Measurements from ENCODE around the gene LGALSL. TPM values are rescaled to one million over a fixed set of nuclear protein-coding genes. Genes with fewer than 3 reads are reported as not detected.
"Not testable (repeated sequence)": the region's sequence is repeated elsewhere in the genome, so short reads cannot be mapped to it uniquely, and the experiment has no call there.

LGALSL gene
- total RNA-seq, 1 donor from 2014 or later: 30.2 TPM

GRCh38 chr2:64442277-64442676 is 11.7 kb upstream of the LGALSL start:
- H3K27me3 Mint-ChIP-seq (ENCODE audit: unreplicated experiment): no peaks in the 10 kb centered on the region
- no peaks in the 10 kb centered on the region for H3K36me3 Mint-ChIP-seq (ENCODE audit: low read depth, unreplicated experiment)
- H3K27ac Mint-ChIP-seq (ENCODE audit: unreplicated experiment): no peak overlapping the region
- no peaks in the 10 kb centered on the region for H3K4me1 Mint-ChIP-seq (ENCODE audit: unreplicated experiment)
- H3K4me3 Mint-ChIP-seq (ENCODE audit: unreplicated experiment): no peak overlapping the region
- H3K9me3 Mint-ChIP-seq (ENCODE audit: unreplicated experiment): no peaks in the 10 kb centered on the region
- no peak for DNase-seq (ENCODE audit: low spot score)
- TF ChIP-seq, protein P1, sequence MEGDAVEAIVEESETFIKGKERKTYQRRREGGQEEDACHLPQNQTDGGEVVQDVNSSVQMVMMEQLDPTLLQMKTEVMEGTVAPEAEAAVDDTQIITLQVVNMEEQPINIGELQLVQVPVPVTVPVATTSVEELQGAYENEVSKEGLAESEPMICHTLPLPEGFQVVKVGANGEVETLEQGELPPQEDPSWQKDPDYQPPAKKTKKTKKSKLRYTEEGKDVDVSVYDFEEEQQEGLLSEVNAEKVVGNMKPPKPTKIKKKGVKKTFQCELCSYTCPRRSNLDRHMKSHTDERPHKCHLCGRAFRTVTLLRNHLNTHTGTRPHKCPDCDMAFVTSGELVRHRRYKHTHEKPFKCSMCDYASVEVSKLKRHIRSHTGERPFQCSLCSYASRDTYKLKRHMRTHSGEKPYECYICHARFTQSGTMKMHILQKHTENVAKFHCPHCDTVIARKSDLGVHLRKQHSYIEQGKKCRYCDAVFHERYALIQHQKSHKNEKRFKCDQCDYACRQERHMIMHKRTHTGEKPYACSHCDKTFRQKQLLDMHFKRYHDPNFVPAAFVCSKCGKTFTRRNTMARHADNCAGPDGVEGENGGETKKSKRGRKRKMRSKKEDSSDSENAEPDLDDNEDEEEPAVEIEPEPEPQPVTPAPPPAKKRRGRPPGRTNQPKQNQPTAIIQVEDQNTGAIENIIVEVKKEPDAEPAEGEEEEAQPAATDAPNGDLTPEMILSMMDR (IDR thresholded peaks at IDR 0.05; ENCODE audit: unreplicated experiment): no peak

DNA sequence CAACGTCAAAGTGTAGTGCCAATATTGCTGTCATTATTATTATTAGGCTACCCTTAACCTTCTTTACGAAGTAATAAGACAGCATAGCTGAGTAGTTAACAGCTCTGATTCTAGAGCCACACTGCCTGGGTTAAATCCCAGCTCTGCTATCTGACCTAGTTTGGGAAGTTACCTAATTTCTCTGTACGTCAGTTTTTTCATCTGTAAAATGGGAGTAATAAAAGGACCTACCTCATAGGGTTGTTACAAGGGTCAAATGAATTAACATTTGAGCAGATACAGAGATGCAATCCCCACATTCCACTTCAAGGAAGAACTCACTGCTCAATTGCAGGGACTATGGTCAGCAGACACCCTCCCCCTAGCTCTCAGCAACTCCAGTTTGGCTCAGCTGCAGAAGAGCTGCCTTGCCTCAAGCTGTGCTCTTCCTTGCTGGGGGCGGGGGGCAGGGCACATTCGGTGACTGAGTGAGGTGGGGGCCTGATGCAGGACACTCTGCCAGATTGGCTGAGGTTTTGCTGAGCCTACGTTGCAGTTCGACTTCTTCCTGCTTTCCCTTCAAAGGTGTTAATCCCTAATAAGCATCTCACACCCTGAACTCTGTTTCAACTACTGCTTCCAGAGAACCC is 11.0 kb upstream of the LGALSL start:
- H3K27me3 Mint-ChIP-seq (ENCODE audit: unreplicated experiment): no peaks in the 10 kb centered on the region
- no peak for DNase-seq (ENCODE audit: low spot score)

GRCh38 chr2:64445970-64446369 is 8.0 kb upstream of the LGALSL start:
- peaks cover 16% of the 10 kb centered on the region for H3K4me1 Mint-ChIP-seq (ENCODE audit: unreplicated experiment)
- H3K9me3 Mint-ChIP-seq (ENCODE audit: unreplicated experiment); DNase-seq (ENCODE audit: low spot score); H3K36me3 Mint-ChIP-seq (ENCODE audit: low read depth, unreplicated experiment); H3K4me3 Mint-ChIP-seq (ENCODE audit: unreplicated experiment); H3K27ac Mint-ChIP-seq (ENCODE audit: unreplicated experiment); H3K27me3 Mint-ChIP-seq (ENCODE audit: unreplicated experiment): not testable (repeated sequence)

More for the DNA sequence above, 11.0 kb upstream of the LGALSL start:
- Mint-ChIP-seq H3K4me3 (ENCODE audit: unreplicated experiment) (no peak overlapping the region), H3K4me1 (ENCODE audit: unreplicated experiment) (no peaks in the 10 kb centered on the region), H3K27ac (ENCODE audit: unreplicated experiment) (no peak overlapping the region), H3K36me3 (ENCODE audit: low read depth, unreplicated experiment) (no peaks in the 10 kb centered on the region), H3K9me3 (ENCODE audit: unreplicated experiment) (no peaks in the 10 kb centered on the region)
- TF ChIP-seq, protein P1 (IDR thresholded peaks at IDR 0.05; ENCODE audit: unreplicated experiment): no peak

DNA sequence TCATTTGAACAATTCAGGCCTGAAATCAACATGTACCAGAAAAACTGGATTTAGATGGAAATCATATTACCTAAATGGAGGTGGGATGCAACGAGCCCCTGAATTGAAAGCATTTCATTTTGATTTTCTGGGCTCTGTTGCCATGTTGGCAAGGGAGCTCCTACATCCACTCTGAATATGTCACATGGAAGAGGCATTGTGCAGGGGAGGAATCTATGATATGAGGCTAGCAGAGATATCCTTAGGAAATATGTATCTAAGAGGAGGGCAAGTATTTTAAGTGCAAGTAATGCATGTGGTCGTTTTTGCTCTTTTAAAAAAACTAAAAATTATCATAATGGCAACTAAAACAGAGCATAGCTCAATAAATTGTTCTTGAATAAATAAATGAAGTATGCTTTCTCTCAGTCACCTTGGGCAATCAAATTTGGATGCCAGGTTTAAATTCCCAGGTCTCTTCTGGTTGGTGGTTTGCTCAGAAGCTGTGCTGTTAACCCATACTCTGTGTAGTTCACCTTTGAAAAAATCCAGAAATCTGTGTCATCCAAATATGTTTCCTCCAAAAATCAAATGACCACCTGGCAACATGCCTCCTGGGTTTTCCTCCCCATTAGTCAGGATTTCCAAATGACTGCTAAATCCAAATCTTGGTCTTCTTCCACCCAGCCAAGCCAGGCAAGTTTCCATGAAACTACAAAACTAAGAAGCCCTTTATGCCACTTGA is 6.5 kb upstream of the LGALSL start:
- DNase-seq (ENCODE audit: low spot score): no peak
- Mint-ChIP-seq H3K4me3 (ENCODE audit: unreplicated experiment) (no peak overlapping the region), H3K36me3 (ENCODE audit: low read depth, unreplicated experiment) (no peaks in the 10 kb centered on the region), H3K9me3 (ENCODE audit: unreplicated experiment) (no peaks in the 10 kb centered on the region), H3K27ac (ENCODE audit: unreplicated experiment) (no peak overlapping the region), H3K4me1 (ENCODE audit: unreplicated experiment) (peaks cover 18% of the 10 kb centered on the region), H3K27me3 (ENCODE audit: unreplicated experiment) (no peaks in the 10 kb centered on the region)
- TF ChIP-seq, protein P1 (IDR thresholded peaks at IDR 0.05; ENCODE audit: unreplicated experiment): no peak

DNA sequence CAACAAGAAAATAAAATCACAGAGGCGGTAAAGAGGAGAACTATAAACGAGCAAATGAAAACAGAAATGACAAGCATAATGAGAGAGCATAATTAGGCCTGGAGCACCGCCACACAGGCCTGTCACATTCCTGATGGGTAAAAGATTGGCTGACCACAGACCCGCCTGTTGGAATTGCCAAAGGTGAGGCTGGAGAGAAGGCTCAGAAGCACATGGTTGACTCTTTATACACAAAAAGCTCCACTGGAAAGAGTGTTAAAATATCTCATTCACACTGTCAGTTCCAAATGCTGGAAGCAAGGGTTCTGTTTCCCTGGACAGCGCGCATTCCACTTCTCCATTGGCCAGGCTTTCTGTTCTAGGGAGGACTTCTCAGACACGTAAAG is 5.9 kb upstream of the LGALSL start:
- no peak overlapping the region for H3K4me3 Mint-ChIP-seq (ENCODE audit: unreplicated experiment)

More for the DNA sequence above, 5.9 kb upstream of the LGALSL start:
- Mint-ChIP-seq H3K9me3 (ENCODE audit: unreplicated experiment) (no peaks in the 10 kb centered on the region), H3K27me3 (ENCODE audit: unreplicated experiment) (no peaks in the 10 kb centered on the region), H3K4me1 (ENCODE audit: unreplicated experiment) (peaks cover 18% of the 10 kb centered on the region), H3K27ac (ENCODE audit: unreplicated experiment) (no peak overlapping the region), H3K36me3 (ENCODE audit: low read depth, unreplicated experiment) (no peaks in the 10 kb centered on the region)
- no peak for DNase-seq (ENCODE audit: low spot score)
- TF ChIP-seq, protein P1 (IDR thresholded peaks at IDR 0.05; ENCODE audit: unreplicated experiment): no peak

All from endothelial cell (in vitro differentiated cells).